ENCODE measurements around the gene ZFAND6. TPM values are rescaled to one million over a fixed set of nuclear protein-coding genes. Genes with fewer than 3 reads are reported as not detected.
"Not testable (repeated sequence)": the region's sequence is repeated elsewhere in the genome, so short reads cannot be mapped to it uniquely, and the experiment has no call there.

The ZFAND6 gene
- total RNA-seq (2014; rRNA removed; shearing (Covaris generic)) = 137 and 145 TPM in 2 replicates
- 113 and 117 TPM in 2 replicates for polyA plus RNA-seq (2015; cell fraction: cytosol; rRNA removed)
- 73.8 and 85.7 TPM in 2 replicates for polyA plus RNA-seq (2015; cell fraction: nucleus; rRNA removed)

DNA sequence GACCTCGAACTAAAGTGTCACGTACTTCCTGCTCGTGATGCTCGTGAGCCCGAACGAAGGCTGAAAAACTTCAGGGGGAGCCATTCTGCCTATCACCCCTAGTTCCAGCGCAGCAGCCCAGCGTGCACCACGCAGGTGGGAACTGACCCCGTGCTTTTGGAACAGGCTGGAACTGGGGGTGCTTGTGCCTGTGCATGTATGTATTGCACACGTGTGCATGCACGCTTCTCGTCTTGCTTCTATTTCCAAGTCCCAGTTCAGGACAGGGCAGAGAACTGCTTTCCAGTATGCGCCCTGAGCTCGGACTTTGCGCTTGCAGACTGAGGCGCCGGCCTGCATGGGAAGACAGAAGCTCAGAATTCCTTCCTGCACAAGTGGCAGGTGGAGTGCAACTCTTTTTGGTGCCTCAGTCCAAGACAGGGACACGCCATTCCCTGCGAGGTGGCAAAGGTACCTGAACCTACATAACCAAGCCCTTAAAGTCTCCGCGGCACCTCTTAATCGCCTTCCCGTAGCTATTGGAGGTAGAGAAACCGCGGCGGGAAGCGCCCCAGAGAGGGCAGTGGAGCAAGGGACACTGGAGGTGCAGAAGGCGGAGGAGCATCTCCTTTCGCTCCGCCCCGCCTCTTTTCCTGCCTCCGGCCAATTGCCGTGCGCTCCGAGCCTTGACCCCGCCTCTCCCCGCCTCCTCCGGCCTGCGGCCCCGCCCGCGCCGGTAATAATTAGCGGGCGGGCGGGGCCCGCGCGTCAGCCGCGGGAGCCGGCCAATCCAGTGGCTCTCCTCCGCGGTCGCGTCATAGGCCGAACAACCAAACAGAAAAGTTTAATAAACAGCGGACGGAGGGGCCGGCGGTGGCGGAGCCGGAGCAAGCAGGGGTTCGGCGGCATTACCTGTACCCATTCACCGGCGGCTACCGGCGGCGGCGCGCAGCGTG is at the start of gene ZFAND6:
Gene ZFAND6, plus strand, starts transcription at position 826 of the 935 bp plus-strand sequence. CDS start 60,669 bp downstream, outside the sequence.
- in situ Hi-C loops (cut with HindIII; ENCODE audit: low pct_unique_long_range_greater_than_20kb, low sequenced_read_pairs) = no loop called here
- DNase-seq (ENCODE audit: low read depth, low spot score) = peak; percentile 93

- in situ Hi-C loops (cut with HindIII; ENCODE audit: low pct_unique_long_range_greater_than_20kb, low sequenced_read_pairs) = no loop called here
- DNase-seq (ENCODE audit: low read depth, low spot score) = peak; percentile 51
Measured at GRCh38 chr15:80010131-80010673, 49.3 kb upstream of the ZFAND6 start.

- in situ Hi-C loops (cut with HindIII; ENCODE audit: low pct_unique_long_range_greater_than_20kb, low sequenced_read_pairs) = not testable (repeated sequence)
- DNase-seq (ENCODE audit: low read depth, low spot score) = peak; percentile 86
Measured at GRCh38 chr15:80011041-80011523, 48.4 kb upstream of the ZFAND6 start.

DNA sequence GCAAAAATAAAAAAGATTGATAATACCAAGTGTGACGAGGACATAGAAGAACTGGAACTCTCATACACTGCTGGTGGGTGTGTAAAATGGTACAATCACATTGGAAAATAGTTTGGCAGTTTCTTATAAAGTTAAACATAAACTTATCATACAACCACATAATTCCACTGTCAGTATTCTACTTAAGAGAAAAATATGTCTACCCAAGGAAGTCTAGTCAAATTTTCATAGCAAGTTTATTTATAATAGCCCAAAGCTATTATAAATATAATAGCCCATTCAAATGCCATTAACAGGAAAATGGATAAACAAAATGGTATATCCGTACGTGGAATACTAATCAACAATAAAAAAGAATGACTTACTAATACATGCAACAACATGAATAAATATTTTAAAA is 47.9 kb upstream of the ZFAND6 start:
- DNase-seq (ENCODE audit: low read depth, low spot score) = no peak
- in situ Hi-C loops (cut with HindIII; ENCODE audit: low pct_unique_long_range_greater_than_20kb, low sequenced_read_pairs) = no loop called here

GRCh38 chr15:80012060-80012726 is 47.3 kb upstream of the ZFAND6 start:
- in situ Hi-C loops (cut with HindIII; ENCODE audit: low pct_unique_long_range_greater_than_20kb, low sequenced_read_pairs) = no loop called here
- no peak for DNase-seq (ENCODE audit: low read depth, low spot score)

DNA sequence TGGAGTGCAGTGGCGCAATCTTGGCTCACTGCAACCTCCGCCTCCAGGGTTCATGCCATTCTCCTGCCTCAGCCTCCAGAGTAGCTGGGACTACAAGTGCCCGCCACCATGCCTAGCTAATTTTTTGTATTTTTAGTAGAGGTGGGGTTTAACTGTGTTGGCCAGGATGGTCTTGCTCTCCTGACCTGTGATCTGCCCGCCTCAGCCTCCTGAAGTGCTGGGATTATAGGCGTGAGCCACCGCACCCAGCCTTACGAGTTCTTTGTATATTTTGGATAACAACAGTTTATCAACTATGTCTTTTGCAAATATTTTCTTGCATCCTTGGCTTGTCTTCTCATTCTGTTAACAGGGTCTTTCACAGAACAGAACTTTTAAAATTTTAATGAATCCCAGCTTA is 45.3 kb upstream of the ZFAND6 start:
- DNase-seq (ENCODE audit: low read depth, low spot score); in situ Hi-C loops (cut with HindIII; ENCODE audit: low pct_unique_long_range_greater_than_20kb, low sequenced_read_pairs): not testable (repeated sequence)

GRCh38 chr15:80015156-80015555 is 44.3 kb upstream of the ZFAND6 start:
- in situ Hi-C loops (cut with HindIII; ENCODE audit: low pct_unique_long_range_greater_than_20kb, low sequenced_read_pairs) = no loop called here
- DNase-seq (ENCODE audit: low read depth, low spot score) = no peak

DNA sequence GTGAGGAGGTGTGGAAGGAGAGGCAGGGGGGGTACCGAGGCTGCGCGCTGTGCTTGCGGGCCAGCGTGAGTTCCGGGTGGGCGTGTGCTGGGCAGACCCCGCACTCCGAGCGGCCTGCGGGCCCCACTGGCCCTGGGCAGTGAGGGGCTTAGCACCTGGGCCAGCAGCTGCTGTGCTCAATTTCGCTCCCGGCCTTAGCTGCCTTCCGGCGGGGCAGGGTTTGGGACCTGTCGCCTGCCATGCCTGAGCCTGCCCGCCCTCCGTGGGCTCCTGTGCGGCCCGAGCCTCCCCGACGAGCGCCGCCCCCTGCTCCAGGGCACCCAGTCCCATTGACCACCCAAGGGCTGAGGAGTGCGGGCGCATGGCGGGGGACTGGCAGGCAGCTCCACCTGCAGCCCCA is 43.0 kb upstream of the ZFAND6 start:
- in situ Hi-C loops (cut with HindIII; ENCODE audit: low pct_unique_long_range_greater_than_20kb, low sequenced_read_pairs); DNase-seq (ENCODE audit: low read depth, low spot score): not testable (repeated sequence)

DNA sequence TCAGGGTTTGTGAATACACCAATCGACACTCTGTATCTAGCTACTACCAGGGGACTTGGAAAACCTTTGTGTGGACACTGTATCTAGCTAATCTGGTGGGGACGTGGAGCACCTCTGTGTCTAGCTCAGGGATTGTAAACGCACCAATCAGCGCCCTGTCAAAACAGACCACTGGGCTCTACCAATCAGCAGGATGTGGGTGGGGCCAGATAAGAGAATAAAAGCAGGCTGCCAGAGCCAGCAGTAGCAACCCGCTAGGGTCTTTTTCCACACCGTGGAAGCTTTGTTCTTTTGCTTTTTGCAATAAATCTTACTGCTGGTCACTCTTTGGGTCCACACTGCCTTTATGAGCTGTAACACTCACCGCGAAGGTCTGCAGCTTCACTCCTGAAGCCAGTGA is 42.3 kb upstream of the ZFAND6 start:
- in situ Hi-C loops (cut with HindIII; ENCODE audit: low pct_unique_long_range_greater_than_20kb, low sequenced_read_pairs); DNase-seq (ENCODE audit: low read depth, low spot score): not testable (repeated sequence)

GRCh38 chr15:80019168-80019745 is 40.2 kb upstream of the ZFAND6 start:
- DNase-seq (ENCODE audit: low read depth, low spot score) = no peak
- in situ Hi-C loops (cut with HindIII; ENCODE audit: low pct_unique_long_range_greater_than_20kb, low sequenced_read_pairs) = no loop called here

DNA sequence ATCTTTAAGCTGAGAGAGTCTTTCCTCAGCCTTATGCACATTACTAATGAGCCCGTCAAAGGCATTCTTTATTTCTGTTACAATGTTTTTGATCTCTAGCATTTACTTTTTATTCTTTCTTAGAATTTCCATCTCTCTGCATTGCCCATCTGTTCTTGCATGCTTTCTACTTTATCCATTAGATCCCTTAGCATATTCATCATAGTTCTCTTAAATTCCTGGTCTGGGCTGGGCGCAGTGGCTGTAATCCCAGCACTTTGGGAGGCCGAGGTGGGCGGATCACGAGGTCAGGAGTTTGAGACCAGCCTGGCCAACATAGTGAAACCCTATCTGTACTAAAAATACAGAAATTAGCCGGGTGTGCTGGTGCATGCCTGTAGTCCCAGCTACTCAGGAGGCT is 39.3 kb upstream of the ZFAND6 start:
- DNase-seq (ENCODE audit: low read depth, low spot score); in situ Hi-C loops (cut with HindIII; ENCODE audit: low pct_unique_long_range_greater_than_20kb, low sequenced_read_pairs): not testable (repeated sequence)

DNA sequence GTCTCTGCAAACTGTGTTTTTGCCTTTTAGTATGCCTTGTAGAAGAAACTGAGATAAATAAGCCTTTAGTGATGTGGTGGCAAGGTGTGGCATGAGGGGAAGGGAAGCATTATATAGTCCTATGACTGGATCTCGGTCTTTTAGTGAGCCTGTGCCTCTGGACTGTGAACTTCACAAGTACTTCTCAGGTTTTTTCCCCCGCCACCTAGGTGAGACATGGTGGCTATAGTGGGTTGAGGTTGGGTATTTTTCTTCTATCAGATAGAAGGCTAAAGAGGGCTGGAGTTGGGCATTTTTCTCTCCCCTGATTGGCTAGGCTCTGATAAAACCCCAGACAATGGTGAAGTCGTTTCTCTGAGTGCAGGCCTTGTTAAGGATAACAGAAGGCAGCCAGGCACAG is 38.7 kb upstream of the ZFAND6 start:
- in situ Hi-C loops (cut with HindIII; ENCODE audit: low pct_unique_long_range_greater_than_20kb, low sequenced_read_pairs) = no loop called here

GRCh38 chr15:80026310-80026709 is 33.2 kb upstream of the ZFAND6 start:
- DNase-seq (ENCODE audit: low read depth, low spot score) = peak; percentile 88
- in situ Hi-C loops (cut with HindIII; ENCODE audit: low pct_unique_long_range_greater_than_20kb, low sequenced_read_pairs) = no loop called here

More for the DNA sequence above, 38.7 kb upstream of the ZFAND6 start:
- DNase-seq (ENCODE audit: low read depth, low spot score) = no peak

DNA sequence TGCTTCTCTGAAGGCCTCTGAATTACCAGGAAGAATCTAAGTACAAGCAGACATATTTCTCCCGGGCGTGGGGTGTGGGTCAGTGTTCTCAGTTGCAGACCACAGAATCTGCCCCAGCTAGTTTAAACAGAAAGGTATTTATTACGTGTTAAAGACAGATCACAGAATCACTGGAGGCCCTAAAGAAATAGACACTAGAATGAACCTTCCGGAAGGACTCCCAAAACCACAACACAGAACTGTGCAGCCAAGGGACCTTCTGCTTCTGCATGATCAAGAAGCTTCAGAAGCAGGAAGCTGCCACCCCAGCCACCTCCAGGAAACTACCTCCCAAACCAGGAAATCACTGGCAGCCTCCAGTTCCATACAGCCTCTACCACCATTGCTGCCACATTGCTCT is 32.7 kb upstream of the ZFAND6 start:
- in situ Hi-C loops (cut with HindIII; ENCODE audit: low pct_unique_long_range_greater_than_20kb, low sequenced_read_pairs) = no loop called here
- DNase-seq (ENCODE audit: low read depth, low spot score) = no peak

- no peak for DNase-seq (ENCODE audit: low read depth, low spot score)
- in situ Hi-C loops (cut with HindIII; ENCODE audit: low pct_unique_long_range_greater_than_20kb, low sequenced_read_pairs) = no loop called here
Measured at GRCh38 chr15:80028937-80029336, 30.5 kb upstream of the ZFAND6 start.

GRCh38 chr15:80031841-80032240 is 27.6 kb upstream of the ZFAND6 start:
- no peak for DNase-seq (ENCODE audit: low read depth, low spot score)
- in situ Hi-C loops (cut with HindIII; ENCODE audit: low pct_unique_long_range_greater_than_20kb, low sequenced_read_pairs) = no loop called here

DNA sequence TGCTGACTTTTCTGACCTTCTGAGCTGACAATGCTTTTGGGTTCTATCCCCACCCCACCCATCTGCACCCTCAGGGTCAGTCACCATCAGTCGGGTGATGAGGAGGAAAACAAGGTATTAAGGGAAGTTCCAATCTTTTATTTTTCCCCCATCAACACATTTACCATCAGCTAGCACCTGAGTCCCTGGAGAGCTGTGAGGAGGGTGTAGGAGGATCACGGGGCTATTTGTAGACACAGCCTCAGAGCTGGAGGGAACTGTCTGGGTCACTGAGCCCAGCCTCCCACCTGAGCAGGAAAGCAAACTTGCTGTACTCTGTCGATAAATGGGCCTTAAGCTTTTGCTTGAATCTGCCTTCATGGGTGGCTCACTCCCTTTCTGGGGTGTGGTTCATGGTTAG is 24.8 kb upstream of the ZFAND6 start:
- no peak for DNase-seq (ENCODE audit: low read depth, low spot score)
- in situ Hi-C loops (cut with HindIII; ENCODE audit: low pct_unique_long_range_greater_than_20kb, low sequenced_read_pairs) = no loop called here

GRCh38 chr15:80036071-80036470 is 23.4 kb upstream of the ZFAND6 start:
- in situ Hi-C loops (cut with HindIII; ENCODE audit: low pct_unique_long_range_greater_than_20kb, low sequenced_read_pairs) = no loop called here
- no peak for DNase-seq (ENCODE audit: low read depth, low spot score)
